HCT116 (cell line): ENCODE measurements around the gene PLXDC1. TPM values are rescaled to one million over a fixed set of nuclear protein-coding genes. Genes with fewer than 3 reads are reported as not detected.

ENCODE experiments used
- ATAC-seq: fragments of 200-7000 bp; cut with Tn5 transposase; 2 replicates; pipeline ENCODE4 v1.9.1; 2020; ENCODE audit warnings: mild to moderate bottlenecking, moderate library complexity
- BruUV-seq: library from RNA; stranded (reverse); fragments of 400-500 nt; replicated peaks from 2 replicates; lab custom pipeline; 2021; lab: Mats Ljungman, UMichigan
- CTCF ChIA-PET: fragments of 300-600 bp; sonication (Branson Sonifier 250); formaldehyde crosslinking; loops from one replicate; lab custom pipeline; 2021; ENCODE audit warnings: antibody characterized with exemption; lab: Charles Lee
- POLR2A ChIA-PET: fragments of 300-600, 350-600 bp; sonication (Branson Sonifier 250); formaldehyde crosslinking; loops from one replicate; lab custom pipeline; 2021; ENCODE audit warnings: antibody characterized with exemption; lab: Charles Lee
- RAD21 ChIA-PET, 2 experiments: fragments of 300-600 bp; sonication (Branson Sonifier 250); formaldehyde crosslinking; loops; one replicate each; lab custom pipeline; 2023; ENCODE audit warnings: low total read pairs in 2 of 2; ENCODE audit not compliant: uncharacterized antibody in 2 of 2, unreplicated experiment in 2 of 2, low non-redundant PET in 1 of 2; lab: Charles Lee
- DNase-seq: peaks from one replicate; pipeline ENCODE4 v3.0.0-alpha.2; 2010; ENCODE audit warnings: low read depth, low spot score
- H2AFZ ChIP-seq: fragments of 200-600 bp; shearing (Covaris generic), sonication (generic); 2 replicates; pipeline ENCODE4 v1.6.1; 2017; ENCODE audit warnings: low read depth, mixed run types, mixed read lengths, antibody characterized with exemption, low read length; ENCODE audit not compliant: poor library complexity, severe bottlenecking
- H3K27ac ChIP-seq: 2 replicates; pipeline ENCODE4 v1.5.1; 2012; ENCODE audit warnings: low read depth, low read length
- H3K27me3 ChIP-seq: fragments of 200-600 bp; sonication (generic); 2 replicates; pipeline ENCODE4 v1.6.1; 2016; ENCODE audit warnings: mixed run types, low read length, mixed read lengths; ENCODE audit not compliant: insufficient read depth
- H3K36me3 ChIP-seq, 2 experiments: fragments of 200-500 bp in 1 of 2; fragments of 200-600 bp in 1 of 2; sonication (Bioruptor generic) in 1 of 2; sonication (generic) in 1 of 2; 2 replicates each; pipeline versions ENCODE4 v1.5.1 to v1.6.1; 2014 to 2016; ENCODE audit warnings: low read length in 2 of 2, inconsistent platforms in 1 of 2, mixed read lengths in 1 of 2, mixed run types in 1 of 2; ENCODE audit not compliant: insufficient read depth in 2 of 2, control insufficient read depth in 1 of 2
- H3K4me1 ChIP-seq, 2 experiments: fragments of 200-600 bp in 1 of 2; sonication (generic) in 1 of 2; 2 replicates each; pipeline versions ENCODE4 v1.5.1 to v1.6.1; 2012 to 2017; ENCODE audit warnings: low read length in 2 of 2, inconsistent platforms in 1 of 2, mild to moderate bottlenecking in 1 of 2, mixed read lengths in 1 of 2, mixed run types in 1 of 2, moderate library complexity in 1 of 2; ENCODE audit not compliant: insufficient read depth in 2 of 2, control insufficient read depth in 1 of 2
- H3K4me2 ChIP-seq: fragments of 200-600 bp; sonication (generic); 2 replicates; pipeline ENCODE4 v1.6.1; 2017; ENCODE audit warnings: mixed run types, low read length, mixed read lengths
- H3K4me3 ChIP-seq, 2 experiments: fragments of 200-600 bp in 1 of 2; sonication (generic) in 1 of 2; replicated peaks in 1 of 2; 2 replicates each; pipeline ENCODE4 v1.5.1; 2011 to 2016; ENCODE audit warnings: low read length in 2 of 2, control low read depth in 1 of 2, low read depth in 1 of 2, mild to moderate bottlenecking in 1 of 2, mixed read lengths in 1 of 2, mixed run types in 1 of 2
- H3K79me2 ChIP-seq: fragments of 200-600 bp; sonication (generic); 2 replicates; pipeline ENCODE4 v1.6.1; 2017; ENCODE audit warnings: mild to moderate bottlenecking, mixed run types, low read length, moderate library complexity, mixed read lengths; ENCODE audit not compliant: insufficient read depth
- H3K9ac ChIP-seq: fragments of 200-600 bp; sonication (generic); 2 replicates; pipeline ENCODE4 v1.6.1; 2016; ENCODE audit warnings: low read length, mixed read lengths
- H3K9me2 ChIP-seq: fragments of 200-600 bp; sonication (generic), shearing (Covaris generic); 2 replicates; pipeline ENCODE4 v1.6.1; 2017; ENCODE audit warnings: mixed run types, mild to moderate bottlenecking, moderate library complexity; ENCODE audit not compliant: insufficient read depth
- H3K9me3 ChIP-seq, 2 experiments: fragments of 200-500 bp in 1 of 2; fragments of 200-600 bp in 1 of 2; sonication (Bioruptor generic) in 1 of 2; sonication (generic) in 1 of 2; 2 replicates each; pipeline ENCODE4 v1.6.1; 2014 to 2017; ENCODE audit warnings: low read length in 2 of 2, mixed read lengths in 2 of 2, inconsistent platforms in 1 of 2, low read depth in 1 of 2, mild to moderate bottlenecking in 1 of 2, mixed run types in 1 of 2, moderate library complexity in 1 of 2; ENCODE audit not compliant: control insufficient read depth in 1 of 2, insufficient read depth in 1 of 2
- H4K20me1 ChIP-seq: fragments of 200-600 bp; sonication (generic), shearing (Covaris generic); 2 replicates; pipeline ENCODE4 v1.6.1; 2017; ENCODE audit warnings: mixed run types, mild to moderate bottlenecking, moderate library complexity; ENCODE audit not compliant: insufficient read depth
- ATF3 ChIP-seq: IDR thresholded peaks from 2 replicates; pipeline ENCODE4 v1.6.1; 2012
- EZH2 ChIP-seq: fragments of 200-600 bp; sonication (generic); IDR thresholded peaks from 2 replicates; pipeline ENCODE4 v1.6.1; 2017; ENCODE audit warnings: antibody characterized with exemption, mixed run types
- EZH2phosphoT487 ChIP-seq: fragments of 200-600 bp; IDR thresholded peaks from 2 replicates; pipeline ENCODE4 v1.6.1; 2018; ENCODE audit warnings: antibody characterized with exemption, borderline replicate concordance
- FOSL1 ChIP-seq: IDR thresholded peaks from 2 replicates; pipeline ENCODE4 v1.6.1; 2012; ENCODE audit warnings: low read depth
- MAX ChIP-seq: IDR thresholded peaks from 2 replicates; pipeline ENCODE4 v1.6.1; 2012
- POLR2A ChIP-seq: IDR thresholded peaks from 2 replicates; pipeline ENCODE4 v1.7.0; 2011; ENCODE audit warnings: borderline replicate concordance; ENCODE audit not compliant: insufficient read depth, insufficient read length; ENCODE audit errors: extremely low read depth
- RAD21 ChIP-seq: IDR thresholded peaks from 2 replicates; pipeline ENCODE4 v1.6.1; 2012; ENCODE audit warnings: low read depth, mild to moderate bottlenecking
- SRF ChIP-seq: IDR thresholded peaks from 2 replicates; pipeline ENCODE4 v1.6.1; 2012; ENCODE audit warnings: low read depth
- YY1 ChIP-seq: IDR thresholded peaks from 2 replicates; pipeline ENCODE4 v1.6.1; 2011; ENCODE audit warnings: low read length, low read depth, moderate library complexity, mild to moderate bottlenecking; ENCODE audit not compliant: insufficient replicate concordance; ENCODE audit errors: extremely low read depth
- intact Hi-C: fragments of 100-400 bp; cut with micrococcal nuclease; formaldehyde crosslinking; loops from 2 replicates; pipeline ENCODE4 v1.10.0; 2022
- total RNA-seq: library from RNA; stranded (reverse); gene quantifications from one replicate; pipeline ENCODE4 v1.2.1, GENCODE V29; 2021; ENCODE audit not compliant: unreplicated experiment
- TF ChIP-seq, protein P1 (sequence below): IDR thresholded peaks from 2 replicates; pipeline ENCODE4 v1.6.1; 2011; ENCODE audit warnings: mild to moderate bottlenecking, low read length, moderate library complexity; ENCODE audit not compliant: insufficient replicate concordance; ENCODE audit errors: extremely low read depth

The PLXDC1 gene
- total RNA-seq, 1 experiment from 2014 or later = 1.8 TPM

GRCh38 chr17:39150795-39151149 is 665 bp downstream of the PLXDC1 start:
- no peak overlapping the region for H3K4me2 ChIP-seq

More at GRCh38 chr17:39150795-39151149, 665 bp downstream of the PLXDC1 start:
- Histone ChIP-seq H3K79me2 (no peaks in the 10 kb centered on the region), H3K4me1 (peaks cover 11 to 23% of the 10 kb centered on the region in 2 experiments), H3K4me3 (no peak overlapping the region), H3K9ac (no peak overlapping the region), H3K9me2 (no peaks in the 10 kb centered on the region), H3K9me3 (no peaks in the 10 kb centered on the region), H3K27me3 (no peaks in the 10 kb centered on the region), H3K27ac (no peak overlapping the region), H2AFZ (no peak overlapping the region), H3K36me3 (no peaks in the 10 kb centered on the region), H4K20me1 (no peaks in the 10 kb centered on the region)
- CTCF ChIA-PET = interaction anchor here (5.5 kb wide), 1 partner anchor 168 kb away, joined by 28 read pairs; no protein-coding TSS in a partner anchor
- no peak for TF ChIP-seq ATF3
- no peak for TF ChIP-seq EZH2phosphoT487
- TF ChIP-seq, protein P1, sequence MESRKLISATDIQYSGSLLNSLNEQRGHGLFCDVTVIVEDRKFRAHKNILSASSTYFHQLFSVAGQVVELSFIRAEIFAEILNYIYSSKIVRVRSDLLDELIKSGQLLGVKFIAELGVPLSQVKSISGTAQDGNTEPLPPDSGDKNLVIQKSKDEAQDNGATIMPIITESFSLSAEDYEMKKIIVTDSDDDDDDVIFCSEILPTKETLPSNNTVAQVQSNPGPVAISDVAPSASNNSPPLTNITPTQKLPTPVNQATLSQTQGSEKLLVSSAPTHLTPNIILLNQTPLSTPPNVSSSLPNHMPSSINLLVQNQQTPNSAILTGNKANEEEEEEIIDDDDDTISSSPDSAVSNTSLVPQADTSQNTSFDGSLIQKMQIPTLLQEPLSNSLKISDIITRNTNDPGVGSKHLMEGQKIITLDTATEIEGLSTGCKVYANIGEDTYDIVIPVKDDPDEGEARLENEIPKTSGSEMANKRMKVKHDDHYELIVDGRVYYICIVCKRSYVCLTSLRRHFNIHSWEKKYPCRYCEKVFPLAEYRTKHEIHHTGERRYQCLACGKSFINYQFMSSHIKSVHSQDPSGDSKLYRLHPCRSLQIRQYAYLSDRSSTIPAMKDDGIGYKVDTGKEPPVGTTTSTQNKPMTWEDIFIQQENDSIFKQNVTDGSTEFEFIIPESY = no peak
- no peak for TF ChIP-seq SRF
- no peak for TF ChIP-seq EZH2
- TF ChIP-seq MAX = no peak
- TF ChIP-seq RAD21 = no peak
- TF ChIP-seq YY1 = no peak
- no peak for TF ChIP-seq FOSL1
- TF ChIP-seq POLR2A = no peak
- no TSS peak for BruUV-seq
- no peak for ATAC-seq
- RAD21 ChIA-PET = no interaction called here
- DNase-seq = no peak
- intact Hi-C loops = loop anchor here (10.0 kb wide), 1 partner anchor 416 kb away; the partner anchor contains the start of gene CISD3
- POLR2A ChIA-PET = no interaction called here
